GM21526 (cell line): ENCODE results near the gene FGD2.

Source experiments
- ATAC-seq: cut with Tn5 transposase; IDR thresholded peaks from one replicate; pipeline ENCODE4 v1.9.1; 2021; ENCODE audit warnings: moderate library complexity; ENCODE audit not compliant: unreplicated experiment, low FRiP score

Gene FGD2

DNA sequence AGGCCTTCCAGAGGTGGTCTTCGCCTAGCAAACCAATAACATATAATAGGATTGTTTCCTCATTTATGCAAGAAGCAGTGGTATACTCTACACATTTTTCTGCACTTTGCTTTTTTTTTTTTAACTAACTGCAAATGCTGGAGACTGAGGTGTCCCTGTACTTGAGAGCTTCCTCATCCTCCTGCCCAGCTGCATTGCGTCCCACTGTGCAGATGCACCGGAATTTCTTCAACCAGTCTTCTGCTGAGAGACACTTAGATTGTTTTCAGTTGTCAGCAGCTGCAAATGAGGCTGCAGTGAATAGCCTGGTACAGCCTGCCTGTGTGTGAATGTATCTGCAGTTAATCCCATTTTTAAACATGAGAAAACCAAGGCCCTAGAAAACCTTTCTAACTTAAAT, 11.5 kb downstream of the FGD2 start:
- no peak for ATAC-seq

GRCh38 chr6:37017606-37018197, 12.2 kb downstream of the FGD2 start:
- peak; percentile 10 for ATAC-seq

DNA sequence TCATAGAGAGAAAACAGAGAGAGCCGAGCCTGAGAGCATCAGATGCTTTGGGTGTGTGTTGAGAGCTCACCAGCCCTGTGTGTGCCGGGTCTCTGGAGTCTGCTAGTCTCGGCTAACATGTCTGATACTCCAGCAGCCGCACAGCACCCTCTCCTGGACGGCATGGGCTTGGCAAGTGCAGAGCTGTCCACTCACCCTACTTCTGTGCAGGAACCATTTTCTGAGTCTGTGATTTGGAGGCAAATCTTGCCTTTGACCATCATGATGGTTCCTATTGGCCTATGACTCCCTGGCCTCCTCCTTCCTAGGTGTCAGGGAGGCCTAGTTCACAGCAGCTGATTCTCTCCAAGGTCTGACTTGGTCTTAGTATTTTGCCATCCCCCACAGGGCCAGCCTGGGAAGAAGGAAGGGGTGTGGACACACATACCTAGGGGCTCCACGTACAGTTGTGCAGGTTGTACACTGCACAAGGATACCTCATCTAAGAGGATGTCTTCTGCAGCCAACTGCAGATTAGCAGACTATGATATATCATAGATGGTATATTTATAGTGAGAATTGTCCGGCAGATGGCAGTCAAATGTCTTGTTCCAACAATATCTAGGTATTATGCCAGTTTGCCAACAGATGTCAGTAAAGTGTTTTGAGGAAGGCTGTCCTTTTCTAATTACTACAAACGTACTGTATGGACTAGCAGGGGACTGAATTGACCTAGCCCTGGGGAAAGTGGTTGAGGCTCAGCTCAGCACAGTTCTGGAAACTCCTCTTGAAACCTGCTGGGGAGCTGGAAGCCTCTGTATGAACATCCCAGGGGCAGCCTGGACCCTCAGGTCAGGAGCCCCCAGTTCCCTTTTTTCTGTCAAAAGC, 13.0 kb downstream of the FGD2 start:
- peak; percentile 78 for ATAC-seq

GRCh38 chr6:37019065-37019450, 13.6 kb downstream of the FGD2 start:
- no peak for ATAC-seq

GRCh38 chr6:37020381-37020780, 14.9 kb downstream of the FGD2 start:
- ATAC-seq: no peak

DNA sequence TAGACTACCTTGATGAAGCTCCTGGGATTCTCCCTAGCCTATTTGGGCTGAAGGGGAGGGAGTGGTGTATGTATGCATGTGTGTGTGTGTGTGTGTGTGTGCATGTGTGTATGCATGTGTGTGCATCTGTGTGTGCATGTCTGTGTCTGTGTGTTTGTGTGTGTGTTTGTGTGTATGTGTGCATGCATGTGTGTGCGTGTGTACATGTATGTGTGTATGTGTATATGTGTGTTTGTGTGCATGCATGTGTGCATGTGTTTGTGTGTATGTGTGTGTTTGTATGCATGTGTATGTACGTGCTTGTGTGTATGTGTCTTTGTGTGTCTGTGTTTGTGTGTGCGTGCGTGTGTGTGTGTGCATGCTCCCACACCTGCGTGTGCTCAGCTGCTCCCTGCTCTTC, 15.4 kb downstream of the FGD2 start:
- no peak for ATAC-seq

GRCh38 chr6:37021356-37022129, 16.1 kb downstream of the FGD2 start:
- no peak for ATAC-seq

- no peak for ATAC-seq
Observed at GRCh38 chr6:37022135-37022863, 16.8 kb downstream of the FGD2 start.

- no peak for ATAC-seq
Observed at GRCh38 chr6:37024656-37025337, 19.3 kb downstream of the FGD2 start.

DNA sequence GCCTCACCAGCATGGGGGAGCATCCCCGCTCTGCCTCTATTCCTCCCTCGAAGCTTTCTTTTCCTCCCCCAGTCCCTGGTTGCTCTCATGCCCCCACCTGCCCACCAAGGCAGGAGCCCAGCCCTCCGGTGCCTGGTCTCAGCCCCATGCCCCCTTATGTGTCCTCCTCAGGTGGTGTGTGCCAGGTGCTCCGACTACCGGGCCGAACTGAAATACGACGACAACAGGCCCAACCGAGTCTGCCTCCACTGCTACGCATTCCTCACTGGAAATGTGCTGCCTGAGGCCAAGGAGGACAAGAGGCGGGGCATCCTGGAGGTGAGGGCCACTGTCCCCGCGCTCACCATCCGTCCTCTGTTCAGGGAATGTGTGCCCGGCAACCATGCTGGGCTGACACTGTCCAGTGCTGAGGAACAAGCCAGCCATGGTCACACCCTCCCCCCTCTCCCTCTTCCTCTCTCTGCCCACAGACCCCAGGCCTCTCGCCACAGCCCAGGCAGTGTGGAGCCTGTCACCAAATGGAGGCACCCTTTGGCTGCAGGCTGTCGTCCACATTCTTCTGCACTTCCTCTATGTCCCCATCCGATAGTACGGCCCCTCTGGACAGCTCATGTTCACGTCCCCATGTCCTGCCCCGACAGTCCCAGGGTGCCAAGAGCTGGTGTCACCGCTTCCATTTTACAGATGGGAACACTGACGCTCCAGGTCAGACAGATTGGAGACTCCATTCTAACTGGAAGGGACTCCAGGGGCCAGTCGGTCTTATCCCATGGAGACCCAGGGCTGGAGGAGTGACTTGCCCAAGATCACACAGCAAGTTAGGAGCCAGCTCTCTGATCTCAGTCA, 20.4 kb downstream of the FGD2 start:
- ATAC-seq: no peak

DNA sequence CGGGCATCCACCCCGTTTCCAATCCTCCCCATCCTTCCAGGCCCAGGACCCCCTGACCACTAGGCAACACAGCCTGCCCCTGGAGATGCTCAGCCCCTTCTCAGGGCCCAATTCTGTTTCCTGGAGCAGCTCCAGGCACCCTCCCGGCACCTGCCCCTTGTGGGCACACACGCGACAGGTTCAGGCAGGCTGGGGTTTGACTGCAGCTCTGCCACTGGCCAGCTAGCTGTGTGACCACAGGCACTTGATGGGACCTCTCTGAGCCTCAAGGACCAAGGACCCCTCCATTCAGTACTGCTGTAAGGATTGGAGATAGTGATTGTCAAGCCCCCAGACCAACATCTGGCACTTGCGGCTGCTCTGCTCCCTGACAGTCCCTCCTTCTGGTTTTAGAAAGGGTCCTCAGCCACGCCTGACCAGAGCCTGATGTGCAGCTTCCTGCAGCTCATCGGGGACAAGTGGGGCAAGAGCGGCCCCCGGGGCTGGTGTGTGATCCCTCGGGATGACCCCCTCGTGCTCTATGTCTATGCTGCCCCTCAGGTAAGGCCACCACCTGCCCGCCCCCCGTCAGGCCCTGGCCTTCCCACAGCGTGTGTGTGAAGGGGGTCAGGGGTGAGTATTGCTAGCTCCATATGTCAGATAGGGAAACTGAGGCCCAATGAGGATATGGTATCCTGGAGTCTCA, 21.7 kb downstream of the FGD2 start:
- ATAC-seq: no peak

DNA sequence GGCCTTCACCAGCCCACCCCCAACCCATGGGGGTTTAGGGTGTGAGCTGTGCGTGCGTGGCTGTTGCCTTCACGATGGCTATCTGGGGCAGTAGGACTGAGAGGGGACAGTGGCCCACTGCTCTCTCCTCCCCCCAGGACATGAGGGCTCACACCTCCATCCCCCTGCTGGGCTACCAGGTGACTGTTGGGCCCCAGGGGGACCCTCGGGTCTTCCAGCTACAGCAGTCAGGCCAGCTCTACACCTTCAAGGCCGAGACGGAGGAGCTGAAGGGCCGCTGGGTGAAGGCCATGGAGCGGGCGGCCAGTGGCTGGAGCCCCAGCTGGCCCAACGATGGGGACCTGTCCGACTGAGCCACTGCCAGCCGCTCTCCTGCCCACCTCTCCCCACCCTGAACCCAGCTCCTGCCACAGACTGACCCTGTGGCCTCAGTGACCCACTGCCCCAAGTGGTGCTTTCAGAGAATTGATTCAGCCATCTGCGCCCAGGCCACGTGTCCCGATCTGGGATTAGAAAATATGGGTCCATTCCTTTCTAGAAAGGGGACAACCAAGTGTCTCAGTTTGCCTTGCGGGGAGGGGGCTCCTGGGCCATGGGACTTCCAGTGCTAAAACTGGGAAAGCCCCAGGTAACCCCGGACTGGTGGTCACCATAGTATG, 22.5 kb downstream of the FGD2 start:
- ATAC-seq: no peak

GRCh38 chr6:37029249-37029971, 24.0 kb downstream of the FGD2 start:
- ATAC-seq: no peak

GRCh38 chr6:37030599-37030998, 25.1 kb downstream of the FGD2 start:
- no peak for ATAC-seq

DNA sequence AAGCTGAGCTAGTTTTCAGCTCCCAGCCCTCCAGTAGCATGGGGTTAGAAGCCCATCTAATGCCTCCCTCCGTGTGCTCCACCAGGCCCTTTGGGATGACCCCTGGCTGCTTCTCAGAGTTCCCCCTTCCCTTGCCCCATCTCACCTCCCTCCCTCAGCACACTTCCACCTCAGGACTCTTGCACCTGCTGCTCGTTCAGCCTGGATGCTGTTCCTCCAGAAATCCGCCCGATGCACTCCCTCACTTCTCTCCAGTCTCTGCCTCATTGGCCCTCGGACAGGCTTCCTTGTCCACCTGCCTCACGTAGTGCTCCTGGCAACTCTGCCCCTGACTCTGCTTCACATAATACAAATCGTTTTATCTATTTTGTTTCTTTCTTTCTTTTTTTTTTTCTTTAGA, 26.8 kb downstream of the FGD2 start:
- ATAC-seq: no peak

DNA sequence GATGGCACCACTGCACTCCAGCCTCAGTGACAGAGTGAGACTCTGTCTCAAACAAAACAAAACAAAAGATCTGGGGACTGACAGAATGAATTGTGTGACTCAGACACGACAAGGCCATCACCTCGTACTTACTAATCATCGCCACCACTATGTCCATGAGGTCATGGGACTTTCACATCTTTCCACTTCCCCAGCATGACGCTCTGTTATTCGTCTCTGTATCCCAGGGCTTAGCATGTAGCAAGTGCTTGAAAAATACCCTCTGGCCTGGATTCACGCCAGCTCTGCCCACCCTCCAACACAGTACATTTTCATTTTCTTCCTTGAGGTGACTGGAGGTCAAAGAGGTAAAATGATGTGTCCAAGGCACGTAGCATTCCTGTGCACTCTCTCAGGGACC, 27.8 kb downstream of the FGD2 start:
- ATAC-seq: no peak
